Measurements from ENCODE around the gene CAD.

DNA sequence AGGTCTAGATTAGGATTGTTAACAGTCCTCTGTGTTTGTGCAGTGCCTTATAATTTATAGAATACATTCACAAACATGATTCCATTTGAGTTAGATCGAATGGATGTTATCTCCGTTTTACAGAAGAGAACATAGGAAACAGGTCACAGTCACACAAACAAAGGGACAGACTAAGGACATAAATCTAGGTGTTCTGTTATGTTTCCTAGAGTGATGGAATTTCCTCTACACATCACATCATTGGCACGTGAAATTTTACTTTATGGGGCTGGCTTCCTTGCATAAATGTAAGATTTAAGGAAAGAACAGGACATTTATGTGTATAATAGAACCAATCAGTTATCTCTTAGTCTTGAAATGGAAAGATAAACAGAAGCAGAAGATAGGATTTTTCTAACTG is 71.4 kb downstream of the CAD start:
- TF ChIP-seq EZH2 (IDR thresholded peaks at IDR 0.05; ENCODE audit: borderline replicate concordance, insufficient read depth, low read depth, low read length, poor library complexity, severe bottlenecking) = no peak
- TF ChIP-seq, protein P1, sequence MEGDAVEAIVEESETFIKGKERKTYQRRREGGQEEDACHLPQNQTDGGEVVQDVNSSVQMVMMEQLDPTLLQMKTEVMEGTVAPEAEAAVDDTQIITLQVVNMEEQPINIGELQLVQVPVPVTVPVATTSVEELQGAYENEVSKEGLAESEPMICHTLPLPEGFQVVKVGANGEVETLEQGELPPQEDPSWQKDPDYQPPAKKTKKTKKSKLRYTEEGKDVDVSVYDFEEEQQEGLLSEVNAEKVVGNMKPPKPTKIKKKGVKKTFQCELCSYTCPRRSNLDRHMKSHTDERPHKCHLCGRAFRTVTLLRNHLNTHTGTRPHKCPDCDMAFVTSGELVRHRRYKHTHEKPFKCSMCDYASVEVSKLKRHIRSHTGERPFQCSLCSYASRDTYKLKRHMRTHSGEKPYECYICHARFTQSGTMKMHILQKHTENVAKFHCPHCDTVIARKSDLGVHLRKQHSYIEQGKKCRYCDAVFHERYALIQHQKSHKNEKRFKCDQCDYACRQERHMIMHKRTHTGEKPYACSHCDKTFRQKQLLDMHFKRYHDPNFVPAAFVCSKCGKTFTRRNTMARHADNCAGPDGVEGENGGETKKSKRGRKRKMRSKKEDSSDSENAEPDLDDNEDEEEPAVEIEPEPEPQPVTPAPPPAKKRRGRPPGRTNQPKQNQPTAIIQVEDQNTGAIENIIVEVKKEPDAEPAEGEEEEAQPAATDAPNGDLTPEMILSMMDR (IDR thresholded peaks at IDR 0.05) = no peak

Measured in B cell (primary cell).